HepG2 (cell line): Measurements from ENCODE around the gene GNL2. TPM values are rescaled to one million over a fixed set of nuclear protein-coding genes. Genes with fewer than 3 reads are reported as not detected.

Experiments
- ATAC-seq: fragments of 200-7000 bp; cut with Tn5 transposase; 3 replicates; pipeline ENCODE4 v1.9.1; 2020; ENCODE audit warnings: mild to moderate bottlenecking, moderate library complexity
- BruUV-seq: library from RNA; stranded (reverse); fragments of 400-500 nt; replicated peaks from 2 replicates; lab custom pipeline; 2021; lab: Mats Ljungman, UMichigan
- CTCF ChIA-PET: fragments of 300-600 bp; formaldehyde crosslinking; extraction: SDS; loops from one replicate; lab custom pipeline; 2021; ENCODE audit warnings: low total read pairs, inconsistent platforms, low intra/inter-chr PET ratio; lab: Yijun Ruan, JAX
- POLR2A ChIA-PET: fragments of 350-600 bp; sonication (Branson Sonifier 250); formaldehyde crosslinking; loops from one replicate; lab custom pipeline; 2020; ENCODE audit warnings: antibody characterized with exemption, inconsistent platforms; lab: Yijun Ruan, JAX
- DNase-seq: peaks from one replicate; pipeline ENCODE4 v3.0.0-alpha.2; 2015; ENCODE audit warnings: low spot score
- FAIRE-seq: peaks from 3 replicates; lab custom pipeline; 2011; peaks lifted over from hg19 to GRCh38; lab: Jason Lieb, UNC
- H2AFZ ChIP-seq: one replicate; pipeline ENCODE4 v1.6.1; 2011; ENCODE audit warnings: low read length, inconsistent platforms
- H3K27ac ChIP-seq: fragments of 300-600 bp; 3 replicates; pipeline ENCODE4 v1.8.0; 2011; ENCODE audit warnings: mixed run types, mild to moderate bottlenecking, mixed read lengths, low read length, inconsistent platforms; ENCODE audit not compliant: insufficient read depth; ENCODE audit errors: extremely low read length
- H3K27me3 ChIP-seq, 2 experiments: fragments of 200-600 bp in 1 of 2; 2 replicates in 1 of 2; 3 replicates in 1 of 2; pipeline versions ENCODE4 v1.6.0 to v1.8.0; 2011; ENCODE audit warnings: low read length in 2 of 2, mild to moderate bottlenecking in 2 of 2, moderate library complexity in 2 of 2, inconsistent platforms in 1 of 2; ENCODE audit not compliant: insufficient read depth in 2 of 2, control insufficient read depth in 1 of 2
- H3K36me3 ChIP-seq, 2 experiments: fragments of 200-600 bp in 1 of 2; replicated peaks in 1 of 2; 2 replicates in 1 of 2; 3 replicates in 1 of 2; pipeline versions ENCODE4 v1.5.1 to v1.8.0; 2011; ENCODE audit warnings: low read length in 2 of 2, inconsistent platforms in 1 of 2; ENCODE audit not compliant: insufficient read depth in 2 of 2, control insufficient read depth in 1 of 2
- H3K4me1 ChIP-seq: 2 replicates; pipeline ENCODE4 v1.5.1; 2012; ENCODE audit warnings: low read length, inconsistent platforms; ENCODE audit not compliant: insufficient read depth
- H3K4me2 ChIP-seq: 2 replicates; pipeline ENCODE4 v1.6.0; 2011; ENCODE audit warnings: low read depth, low read length, inconsistent platforms
- H3K4me3 ChIP-seq, 3 experiments: fragments of 200-600 bp in 1 of 3; sonication (generic), shearing (Covaris generic) in 1 of 3; replicated peaks in 1 of 3; 2 replicates each; pipeline ENCODE4 v1.5.1; 2011 to 2016; ENCODE audit warnings: low read length in 3 of 3, inconsistent platforms in 2 of 3, low read depth in 2 of 3, mild to moderate bottlenecking in 2 of 3, control low read depth in 1 of 3, mixed read lengths in 1 of 3; ENCODE audit not compliant: insufficient read depth in 1 of 3
- H3K79me2 ChIP-seq: one replicate; pipeline ENCODE4 v1.6.1; 2011; ENCODE audit warnings: low read length, inconsistent platforms; ENCODE audit not compliant: insufficient read depth
- H3K9ac ChIP-seq: 2 replicates; pipeline ENCODE4 v1.6.0; 2011; ENCODE audit warnings: mild to moderate bottlenecking, low read depth, low read length, inconsistent platforms; ENCODE audit not compliant: insufficient read depth
- H3K9me3 ChIP-seq: 2 replicates; pipeline ENCODE4 v1.5.1; 2012; ENCODE audit warnings: mild to moderate bottlenecking, low read length
- H4K20me1 ChIP-seq: 2 replicates; pipeline ENCODE4 v1.6.0; 2011; ENCODE audit warnings: inconsistent platforms, mild to moderate bottlenecking, low read length, moderate library complexity; ENCODE audit not compliant: insufficient read depth
- ARNT2 ChIP-seq: sonication (generic); formaldehyde crosslinking; IDR thresholded peaks from 2 replicates; pipeline ENCODE4 v1.8.0; 2022; ENCODE audit warnings: mild to moderate bottlenecking, low read depth, missing genetic modification reagents, moderate library complexity
- EP300 ChIP-seq, 3 experiments: sonication (generic) in 1 of 3; formaldehyde crosslinking in 1 of 3; IDR thresholded peaks; 2 replicates each; pipeline versions ENCODE4 v1.5.1 to v1.6.1; 2011 to 2020; ENCODE audit warnings: low read depth in 2 of 3, low read length in 2 of 3, borderline replicate concordance in 1 of 3, improper control_type of control experiment in 1 of 3, mild to moderate bottlenecking in 1 of 3, missing genetic modification reagents in 1 of 3, moderate library complexity in 1 of 3
- GATAD1 ChIP-seq: IDR thresholded peaks from 2 replicates; pipeline ENCODE4 v1.6.1; 2016; ENCODE audit warnings: missing genetic modification reagents, missing compliant biosample characterization
- GMEB2 ChIP-seq: IDR thresholded peaks from 2 replicates; pipeline ENCODE4 v1.6.1; 2016; ENCODE audit warnings: missing biosample characterization, missing genetic modification reagents, low read depth
- GPBP1L1 ChIP-seq: sonication (generic); formaldehyde crosslinking; IDR thresholded peaks from 2 replicates; pipeline ENCODE4 v1.5.0; 2020; ENCODE audit warnings: mild to moderate bottlenecking, missing genetic modification reagents
- HHEX ChIP-seq: IDR thresholded peaks from 2 replicates; pipeline ENCODE4 v1.6.1; 2016; ENCODE audit warnings: control low read depth
- HMG20A ChIP-seq: IDR thresholded peaks from 2 replicates; pipeline ENCODE4 v1.6.1; 2016; ENCODE audit warnings: borderline replicate concordance
- HMG20B ChIP-seq: conservative IDR thresholded peaks from 2 replicates; pipeline ENCODE4 v1.6.1; 2016; ENCODE audit warnings: missing genetic modification reagents, missing compliant biosample characterization
- KMT2B ChIP-seq: IDR thresholded peaks from 2 replicates; pipeline ENCODE4 v1.6.1; 2016; ENCODE audit warnings: missing genetic modification reagents, missing compliant biosample characterization
- MIER3 ChIP-seq: IDR thresholded peaks from 2 replicates; pipeline ENCODE4 v1.6.1; 2016; ENCODE audit warnings: missing compliant biosample characterization, borderline replicate concordance
- NFE2 ChIP-seq: sonication (generic); formaldehyde crosslinking; IDR thresholded peaks from 2 replicates; pipeline ENCODE4 v1.4.0; 2020; ENCODE audit warnings: missing genetic modification reagents
- PBX3 ChIP-seq: sonication (generic); formaldehyde crosslinking; IDR thresholded peaks from 2 replicates; pipeline ENCODE4 v1.8.1; 2023; ENCODE audit warnings: missing genetic modification reagents, inconsistent platforms, borderline replicate concordance
- ZNF382 ChIP-seq: sonication (generic); formaldehyde crosslinking; IDR thresholded peaks from 2 replicates; pipeline ENCODE4 v1.5.0; 2020; ENCODE audit warnings: missing genetic modification reagents, mild to moderate bottlenecking, borderline replicate concordance
- ZNF557 ChIP-seq: sonication (generic); formaldehyde crosslinking; IDR thresholded peaks from 2 replicates; pipeline ENCODE4 v1.4.0; 2020; ENCODE audit warnings: missing genetic modification reagents
- ZNF563 ChIP-seq: sonication (generic); formaldehyde crosslinking; IDR thresholded peaks from 2 replicates; pipeline ENCODE4 v1.8.0; 2022; ENCODE audit warnings: mild to moderate bottlenecking, moderate library complexity, missing genetic modification reagents
- ZNF616 ChIP-seq: sonication (generic); formaldehyde crosslinking; IDR thresholded peaks from 2 replicates; pipeline ENCODE4 v1.5.0; 2020; ENCODE audit warnings: low read depth, mild to moderate bottlenecking, missing genetic modification reagents
- ZNF674 ChIP-seq: sonication (generic); formaldehyde crosslinking; IDR thresholded peaks from 2 replicates; pipeline ENCODE4 v1.5.0; 2020; ENCODE audit warnings: low read depth, mild to moderate bottlenecking, missing genetic modification reagents
- ZNF704 ChIP-seq: sonication (generic); formaldehyde crosslinking; IDR thresholded peaks from 2 replicates; pipeline ENCODE4 v1.8.1; 2023; ENCODE audit warnings: mild to moderate bottlenecking, inconsistent platforms, moderate library complexity, missing genetic modification reagents, borderline replicate concordance
- ZNF761 ChIP-seq: sonication (generic); formaldehyde crosslinking; conservative IDR thresholded peaks from 2 replicates; pipeline ENCODE4 v1.4.0; 2020; ENCODE audit warnings: mild to moderate bottlenecking, missing genetic modification reagents
- WGBS: methylation state at CpG from one replicate; pipeline ENCODE4 v1.1.6; 2017; ENCODE audit warnings: low lambda C conversion rate; 5-methylcytosine and 5-hydroxymethylcytosine counted together
- in situ Hi-C: cut with HindIII; loops from 2 replicates; pipeline ENCODE4 v1.10.0; 2017; ENCODE audit warnings: low pct_unique_long_range_greater_than_20kb; ENCODE audit not compliant: extremely low pct_ligation_motif_present
- intact Hi-C: fragments of 100-400 bp; cut with micrococcal nuclease; formaldehyde crosslinking; loops from one replicate; pipeline ENCODE4 v1.10.0; 2022; ENCODE audit not compliant: unreplicated experiment
- polyA plus RNA-seq, 8 experiments: library from polyadenylated mRNA; depleted of rRNA in 3 of 8; stranded (reverse) in 7 of 8; unstranded in 1 of 8; fragments of >200 nt; fragmentation: Illumina TruSeq in 4 of 8; extraction: Trizol in 4 of 8; gene quantifications; 2 replicates each; pipeline versions ENCODE4 v1.2.1 to v1.2.3, GENCODE V29; 2011 to 2016; ENCODE audit warnings: low read depth in 4 of 8, missing spikeins in 1 of 8, mixed read lengths in 1 of 8; ENCODE audit not compliant: insufficient read depth in 1 of 8
- total RNA-seq, 5 experiments: library from RNA; depleted of rRNA; stranded (reverse); fragments of >200 nt; fragmentation: Illumina TruSeq; extraction: Trizol; gene quantifications; 2 replicates each; pipeline ENCODE4 v1.2.3, GENCODE V29; 2016; ENCODE audit warnings: low read depth in 1 of 5

GNL2 gene
- total and polyA plus RNA-seq, 2 of the 13 experiments (the other 11 are each of a cell fraction or from before 2014, with no cell fraction given), result 32.1 to 72.1 TPM

- no peak for TF ChIP-seq ZNF616 (CRISPR knock-in tag)
- no peak for TF ChIP-seq EP300 (IDR thresholded peaks at IDR 0.05; ENCODE audit: low read depth in 2 of 2, low read length in 2 of 2)
- TF ChIP-seq EP300 (CRISPR knock-in tag; IDR thresholded peaks at IDR 0.05; ENCODE audit: borderline replicate concordance), result no peak
- no peak for TF ChIP-seq ZNF761 (CRISPR knock-in tag)
- no peak for TF ChIP-seq GPBP1L1 (CRISPR knock-in tag)
- TF ChIP-seq ZNF557 (CRISPR knock-in tag), result no peak
- no peak for TF ChIP-seq HHEX (CRISPR knock-in tag)
- TF ChIP-seq, all 625 proteins: peak for 0
These were observed 26.4 kb upstream of the GNL2 start (continued) for GRCh38 chr1:37622131-37622530.

- 6% methylated on average over 10 of the region's 10 CpGs for WGBS
- H3K9me3 ChIP-seq, result no peaks in the 10 kb centered on the region
- no peak overlapping the region for H3K27ac ChIP-seq
- no peak overlapping the region for H3K4me2 ChIP-seq
- CTCF ChIA-PET, result no interaction called here
- no peak overlapping the region for H3K9ac ChIP-seq
- FAIRE-seq (no peak), DNase-seq (no peak), ATAC-seq (no peak)
- H4K20me1 ChIP-seq, result no peaks in the 10 kb centered on the region
- no peak overlapping the region for H3K4me3 ChIP-seq
- intact Hi-C loops (no loop called here), in situ Hi-C loops (no loop called here)
- H2AFZ ChIP-seq, result no peak overlapping the region
- no peaks in the 10 kb centered on the region for H3K36me3 ChIP-seq
- BruUV-seq, result no TSS peak
- peaks cover 6 to 65% of the 10 kb centered on the region in 2 experiments; a peak in 4 of 5 replicates for H3K27me3 ChIP-seq
- H3K79me2 ChIP-seq, result no peaks in the 10 kb centered on the region
- POLR2A ChIA-PET, result no interaction called here
- no peaks in the 10 kb centered on the region for H3K4me1 ChIP-seq
- TF ChIP-seq HMG20A (CRISPR knock-in tag) (no peak), ZNF674 (CRISPR knock-in tag) (no peak), MIER3 (CRISPR knock-in tag) (no peak), GATAD1 (no peak), KMT2B (CRISPR knock-in tag) (no peak), ZNF563 (CRISPR knock-in tag) (no peak), ARNT2 (CRISPR knock-in tag) (no peak), HMG20B (CRISPR knock-in tag) (no peak), GMEB2 (no peak), PBX3 (CRISPR knock-in tag) (no peak), NFE2 (no peak), ZNF704 (no peak), ZNF382 (CRISPR knock-in tag) (no peak)
These were observed 25.7 kb upstream of the GNL2 start for GRCh38 chr1:37621326-37621870.
